Natural killer cell (primary cell): ENCODE data around the gene APBA1. TPM values are rescaled to one million over a fixed set of nuclear protein-coding genes. Genes with fewer than 3 reads are reported as not detected.
A peak's percentile ranks its signal among the peaks of the same experiment; 100 is the strongest.

Experiments
- ATAC-seq, 3 donors: fragments of 150-1000 bp in 2 of 3; fragments of 200-7000 bp in 1 of 3; cut with Tn5 transposase; 1 replicate in 1 of 3; 2 replicates in 2 of 3; pipeline ENCODE4 v1.10.0; 2021; ENCODE audit warnings: mild to moderate bottlenecking in 2 of 3, moderate library complexity in 2 of 3
- DNase-seq, 2 donors: peaks; one replicate each; pipeline versions ENCODE4 v3.0.0 to v3.0.0-alpha.2; 2013 to 2021; ENCODE audit warnings: mixed read lengths in 1 of 2
- H3K27ac ChIP-seq: one replicate; pipeline ENCODE4 v1.5.1; 2013; ENCODE audit warnings: mild to moderate bottlenecking, low read length
- H3K27me3 ChIP-seq: one replicate; pipeline ENCODE4 v1.6.1; 2013; ENCODE audit warnings: low read length; ENCODE audit not compliant: control insufficient read depth, insufficient read depth
- H3K36me3 ChIP-seq: one replicate; pipeline ENCODE4 v1.6.1; 2013; ENCODE audit warnings: low read length; ENCODE audit not compliant: control insufficient read depth, insufficient read depth
- H3K4me1 ChIP-seq: one replicate; pipeline ENCODE4 v1.6.1; 2013; ENCODE audit warnings: low read length; ENCODE audit not compliant: control insufficient read depth, insufficient read depth
- H3K4me3 ChIP-seq: one replicate; pipeline ENCODE4 v1.5.1; 2013; ENCODE audit warnings: low read length
- H3K9me3 ChIP-seq: one replicate; pipeline ENCODE4 v1.6.1; 2013; ENCODE audit warnings: low read length; ENCODE audit not compliant: control insufficient read depth, insufficient read depth
- H3K27ac Mint-ChIP-seq, 2 donors: one replicate each; pipeline ENCODE4 v1.8.0; 2022; ENCODE audit warnings: mild to moderate bottlenecking in 2 of 2, mixed read lengths in 2 of 2, moderate library complexity in 1 of 2
- H3K27me3 Mint-ChIP-seq, 2 donors: one replicate each; pipeline ENCODE4 v1.8.0; 2022; ENCODE audit warnings: low read depth in 2 of 2, mixed read lengths in 2 of 2
- H3K36me3 Mint-ChIP-seq: one replicate; pipeline ENCODE4 v1.8.0; 2022; ENCODE audit warnings: mixed read lengths
- H3K4me1 Mint-ChIP-seq, 2 donors: one replicate each; pipeline ENCODE4 v1.8.0; 2022; ENCODE audit warnings: mixed read lengths in 2 of 2
- H3K4me3 Mint-ChIP-seq: one replicate; pipeline ENCODE4 v1.8.0; 2022; ENCODE audit warnings: mild to moderate bottlenecking, moderate library complexity, mixed read lengths
- H3K9me3 Mint-ChIP-seq, 2 donors: one replicate each; pipeline ENCODE4 v1.8.0; 2022; ENCODE audit warnings: mixed read lengths in 2 of 2
- CTCF ChIP-seq: fragments of 200-600 bp; IDR thresholded peaks from one replicate; pipeline ENCODE4 v1.8.0; 2022; ENCODE audit warnings: antibody characterized with exemption
- WGBS: methylation state at CpG from one replicate; pipeline ENCODE4 v1.1.7; 2013; ENCODE audit warnings: missing lambda C conversion rate; ENCODE audit not compliant: insufficient coverage; 5-methylcytosine and 5-hydroxymethylcytosine counted together
- intact Hi-C: fragments of 100-400 bp; cut with micrococcal nuclease; formaldehyde crosslinking; loops from one replicate; pipeline ENCODE4 v1.14.2; 2022
- total RNA-seq, 4 donors: library from RNA; stranded (reverse); fragments of 120-200 nt in 1 of 4; gene quantifications; one replicate each; pipeline versions ENCODE4 v1.2.3 to v1.2.4, GENCODE V29; 2013 to 2022

The APBA1 gene
- total RNA-seq, 3 donors from 2014 or later (not counting 1 experiment from before 2014, with no cell fraction given), result 0.11 to 0.31 (median 0.13) TPM

GRCh38 chr9:69674112-69674685 lies 2.0 kb upstream of the APBA1 start:
- Histone ChIP-seq H3K4me3 (no peak overlapping the region), H3K4me1 (peaks cover 13% of the 10 kb centered on the region), H3K27me3 (peaks cover 7% of the 10 kb centered on the region), H3K9me3 (no peaks in the 10 kb centered on the region), H3K27ac (no peak overlapping the region), H3K36me3 (no peaks in the 10 kb centered on the region)
- no peak for TF ChIP-seq CTCF
- peaks cover 0 to 23% of the 10 kb centered on the region in 2 donors for H3K27me3 Mint-ChIP-seq
- no peaks in the 10 kb centered on the region for H3K9me3 Mint-ChIP-seq
- peaks cover 8 to 13% of the 10 kb centered on the region in 2 donors for H3K4me1 Mint-ChIP-seq
- intact Hi-C loops, result loop anchor here (5.0 kb wide), 1 partner anchor 83 kb away; no protein-coding TSS in a partner anchor
- no peak overlapping the region for H3K27ac Mint-ChIP-seq
- no peak for ATAC-seq
- 79% methylated on average over 11 of the region's 11 CpGs for WGBS
- no peak for DNase-seq
- peak overlapping the region; percentile 41 for H3K4me3 Mint-ChIP-seq
- no peaks in the 10 kb centered on the region for H3K36me3 Mint-ChIP-seq

GRCh38 chr9:69673311-69673640 lies 1.1 kb upstream of the APBA1 start:
- H3K27ac Mint-ChIP-seq, result no peak overlapping the region
- no peaks in the 10 kb centered on the region for H3K9me3 ChIP-seq
- H3K9me3 Mint-ChIP-seq, result no peaks in the 10 kb centered on the region
- 64% methylated on average over 6 of the region's 6 CpGs for WGBS
- ATAC-seq (no peak), DNase-seq (no peak)
- H3K27me3 Mint-ChIP-seq, result peaks cover 0 to 20% of the 10 kb centered on the region in 2 donors
- peaks cover 13% of the 10 kb centered on the region for H3K4me1 ChIP-seq
- no peaks in the 10 kb centered on the region for H3K36me3 ChIP-seq
- peak overlapping the region; percentile 90 for H3K4me3 Mint-ChIP-seq
- H3K27me3 ChIP-seq, result peaks cover 8% of the 10 kb centered on the region
- H3K4me3 ChIP-seq, result no peak overlapping the region
- H3K4me1 Mint-ChIP-seq, result peaks cover 8 to 13% of the 10 kb centered on the region in 2 donors
- intact Hi-C loops, result loop anchor here (5.0 kb wide), 1 partner anchor 84 kb away; no protein-coding TSS in a partner anchor
- no peak overlapping the region for H3K27ac ChIP-seq
- no peak for TF ChIP-seq CTCF
- no peaks in the 10 kb centered on the region for H3K36me3 Mint-ChIP-seq

GRCh38 chr9:69672596-69673310 lies 582 bp upstream of the APBA1 start:
- H3K4me3 ChIP-seq, result peak overlapping the region; percentile 66
- peak; percentile 83 to 87 (median 85) for ATAC-seq
- peak; percentile 72 for TF ChIP-seq CTCF
- Mint-ChIP-seq H3K27me3 (peaks cover 0 to 20% of the 10 kb centered on the region in 2 donors), H3K4me1 (peaks cover 8 to 13% of the 10 kb centered on the region in 2 donors), H3K27ac (no peak overlapping the region), H3K36me3 (no peaks in the 10 kb centered on the region), H3K4me3 (peak overlapping the region; percentile 90), H3K9me3 (no peaks in the 10 kb centered on the region)
- H3K27ac ChIP-seq, result no peak overlapping the region
- H3K27me3 ChIP-seq, result peaks cover 8% of the 10 kb centered on the region
- peaks cover 13% of the 10 kb centered on the region for H3K4me1 ChIP-seq
- under 1% methylated on average over 60 of the region's 60 CpGs for WGBS
- peak; percentile 42 to 78 for DNase-seq
- intact Hi-C loops, result loop anchor here (5.0 kb wide), 1 partner anchor 85 kb away; no protein-coding TSS in a partner anchor
- no peaks in the 10 kb centered on the region for H3K9me3 ChIP-seq
- H3K36me3 ChIP-seq, result no peaks in the 10 kb centered on the region
